GM21737 (cell line): ENCODE data around the gene RTTN.
A peak's percentile ranks its signal among the peaks of the same experiment; 100 is the strongest.

Experiments
- ATAC-seq: cut with Tn5 transposase; IDR thresholded peaks from one replicate; pipeline ENCODE4 v1.9.1; 2021; ENCODE audit warnings: mild to moderate bottlenecking, moderate library complexity; ENCODE audit not compliant: unreplicated experiment

Gene RTTN

GRCh38 chr18:70085641-70086040 lies 119.8 kb downstream of the RTTN start:
- ATAC-seq, result no peak

DNA sequence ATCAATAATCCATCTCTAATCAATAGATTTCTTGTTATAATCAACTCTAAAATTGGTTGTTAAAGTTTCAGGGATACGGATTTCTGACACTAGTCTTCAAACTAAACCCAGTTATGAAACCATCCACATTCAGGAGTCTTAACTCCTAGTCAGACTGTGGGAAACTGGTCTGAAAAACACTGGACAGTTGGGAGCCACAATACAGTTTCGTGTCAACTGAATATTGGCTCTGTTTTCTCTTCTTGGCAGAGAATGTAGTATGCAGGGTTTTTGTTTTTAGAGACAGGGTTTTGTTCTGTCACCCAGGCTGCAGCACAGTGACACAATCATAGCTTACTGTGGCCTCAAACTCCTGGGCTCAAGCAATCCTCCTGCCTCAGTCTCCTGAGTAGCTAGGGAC lies 123.1 kb downstream of the RTTN start:
- ATAC-seq, result no peak

DNA sequence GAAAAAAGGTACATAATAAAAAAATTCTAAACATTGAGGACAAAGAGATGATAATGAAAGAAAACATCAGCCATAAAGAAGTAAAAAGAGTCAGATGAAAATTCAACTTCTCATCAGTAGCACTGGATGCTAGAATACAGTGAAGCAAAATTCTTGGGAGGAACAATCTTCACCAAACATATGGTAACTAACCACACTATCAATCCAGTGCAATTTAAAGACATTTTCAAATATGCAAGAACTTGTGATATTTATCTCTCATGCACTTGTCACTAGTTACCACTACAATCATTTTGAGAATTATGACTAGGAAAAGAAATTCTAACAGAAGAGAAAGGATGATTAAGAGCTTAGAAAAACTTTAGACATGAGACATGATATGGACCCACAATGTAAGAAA lies 127.4 kb downstream of the RTTN start:
- no peak for ATAC-seq

DNA sequence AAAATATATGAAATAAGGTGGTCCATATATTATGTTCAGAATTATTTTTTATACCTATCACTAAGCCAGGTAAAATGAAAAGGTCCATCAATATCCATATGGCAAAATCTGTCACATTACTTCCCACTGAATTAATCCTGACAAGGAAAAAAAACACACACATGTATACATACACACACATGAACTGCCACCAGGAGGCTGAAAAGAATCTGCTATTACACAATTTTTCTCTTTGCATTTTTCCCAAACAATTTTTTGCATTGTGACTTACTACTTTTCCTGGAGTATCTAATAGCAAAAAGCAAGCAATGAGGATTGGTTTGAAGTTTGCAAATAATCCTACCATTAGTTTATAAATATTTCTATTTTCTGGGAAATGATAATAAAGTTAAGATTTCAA lies 129.6 kb downstream of the RTTN start:
- ATAC-seq, result no peak

GRCh38 chr18:70074116-70074515 lies 131.4 kb downstream of the RTTN start:
- ATAC-seq, result no peak

DNA sequence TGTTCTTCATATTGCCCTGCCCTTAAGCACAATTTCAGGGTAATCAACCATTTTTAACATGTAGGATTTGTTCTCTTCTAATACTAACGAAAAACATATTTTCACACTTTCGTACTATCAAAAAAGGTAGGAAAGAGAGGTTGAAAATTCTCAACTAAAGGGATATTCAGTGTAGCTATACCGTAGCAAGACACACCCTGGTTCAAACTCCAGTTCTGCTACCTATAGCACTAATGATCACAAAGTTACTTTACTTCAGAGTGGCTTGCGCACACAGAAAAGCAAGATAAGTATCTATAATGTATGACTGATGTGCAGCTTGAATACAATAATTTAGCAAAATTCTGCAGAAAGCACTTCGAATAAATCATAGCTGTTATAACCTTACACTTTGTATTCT lies 132.1 kb downstream of the RTTN start:
- ATAC-seq, result no peak

DNA sequence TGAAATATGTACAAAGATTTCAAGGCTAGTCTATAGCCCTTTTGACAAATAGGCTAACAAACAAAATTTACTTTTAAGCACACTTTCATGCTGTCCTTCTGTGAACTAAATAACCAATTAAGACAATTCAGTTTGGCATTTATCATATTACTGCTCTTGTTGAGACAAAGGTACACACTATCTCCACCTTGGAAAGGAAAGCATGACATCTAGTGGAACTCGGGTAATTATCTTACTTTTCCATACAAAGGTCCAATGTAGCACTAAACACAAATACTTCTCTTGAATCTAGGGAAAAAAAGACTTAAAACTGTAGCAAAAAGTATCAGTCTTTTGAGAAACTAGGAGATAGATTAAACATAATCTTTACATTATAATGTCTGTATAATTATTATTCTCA lies 132.8 kb downstream of the RTTN start:
- ATAC-seq, result no peak

GRCh38 chr18:70069965-70070364 lies 135.5 kb downstream of the RTTN start:
- no peak for ATAC-seq

GRCh38 chr18:70069382-70069781 lies 136.1 kb downstream of the RTTN start:
- ATAC-seq, result no peak

DNA sequence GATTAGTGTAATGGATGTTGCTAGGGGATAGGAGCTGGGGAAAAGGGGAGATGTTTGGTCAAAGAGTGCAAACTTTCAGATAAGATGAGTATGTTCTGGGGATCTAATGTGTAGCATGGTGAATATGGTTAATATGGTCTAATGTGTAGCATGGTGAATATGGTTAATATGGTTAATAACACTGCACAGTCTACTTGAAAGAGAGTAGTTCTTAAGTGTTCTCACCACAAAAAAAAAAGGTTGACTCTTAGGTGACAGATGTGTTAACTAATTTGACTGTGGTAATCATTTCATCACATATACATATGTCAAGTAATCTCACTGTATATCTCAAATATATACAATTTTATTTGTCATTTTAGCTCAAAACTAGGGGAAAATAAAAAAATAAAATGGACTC lies 136.5 kb downstream of the RTTN start:
- no peak for ATAC-seq

- ATAC-seq, result no peak
Observed at GRCh38 chr18:70059684-70060083, 145.8 kb downstream of the RTTN start.

DNA sequence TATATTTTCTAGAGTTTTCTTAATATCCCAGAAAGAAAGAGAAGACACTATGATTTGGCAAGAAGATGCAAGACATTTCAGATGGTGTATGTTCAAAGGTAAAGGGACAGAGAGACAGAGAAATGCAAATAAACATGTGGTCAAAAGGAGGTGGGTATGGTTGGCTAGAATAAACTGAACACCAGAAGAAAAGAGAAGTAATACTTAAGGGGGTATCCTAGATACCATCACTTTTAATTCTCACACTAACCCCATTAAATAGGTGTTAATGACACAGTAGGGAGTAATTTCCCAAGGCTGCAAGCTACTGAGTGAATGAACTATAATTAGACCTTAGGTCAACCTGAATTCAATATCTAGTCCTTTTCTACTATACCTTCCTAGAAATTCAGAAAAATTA lies 146.6 kb downstream of the RTTN start:
- peak; percentile 94 for ATAC-seq

GRCh38 chr18:70047931-70048603 lies 157.4 kb downstream of the RTTN start:
- ATAC-seq, result no peak

- ATAC-seq, result no peak
Observed at GRCh38 chr18:70046796-70047195, 158.7 kb downstream of the RTTN start.

DNA sequence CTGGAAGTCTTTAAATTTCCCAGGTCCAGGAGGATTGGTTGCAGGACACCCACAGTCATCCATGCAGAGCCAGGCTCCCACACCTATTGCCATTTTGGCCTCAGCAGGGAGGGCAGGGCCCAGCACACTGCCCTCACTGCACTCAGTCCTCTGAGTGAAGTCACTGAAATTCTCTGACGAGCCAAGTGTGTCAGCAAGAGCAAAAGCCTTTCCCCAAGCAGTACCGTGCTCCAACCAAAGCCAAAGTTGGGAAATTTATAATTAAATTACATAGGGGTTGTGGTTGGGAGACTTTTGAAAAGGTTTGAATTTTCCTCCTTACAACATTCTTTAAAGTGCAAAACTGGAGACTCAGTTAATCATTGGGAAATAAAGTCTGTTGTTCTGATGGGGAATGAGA lies 159.3 kb downstream of the RTTN start:
- ATAC-seq, result no peak

DNA sequence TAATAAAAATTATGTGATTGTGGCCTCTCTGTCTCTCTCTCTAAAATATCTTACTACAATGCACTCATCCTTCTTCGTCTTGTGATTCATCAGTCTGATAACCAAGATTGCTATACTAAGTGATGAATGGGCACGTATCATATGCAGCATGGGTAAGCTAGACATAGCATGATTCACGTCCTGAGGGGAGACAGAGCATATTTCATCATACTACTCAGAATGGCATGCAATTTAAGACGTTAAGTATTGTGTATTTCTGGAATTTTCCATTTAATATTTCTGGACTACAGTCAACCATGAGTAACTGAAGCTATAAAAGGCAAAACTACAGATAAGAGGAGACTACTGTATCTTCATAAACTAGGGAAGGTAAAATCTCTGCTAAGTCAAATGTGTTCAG lies 160.9 kb downstream of the RTTN start:
- no peak for ATAC-seq

GRCh38 chr18:70041459-70042050 lies 163.9 kb downstream of the RTTN start:
- no peak for ATAC-seq

DNA sequence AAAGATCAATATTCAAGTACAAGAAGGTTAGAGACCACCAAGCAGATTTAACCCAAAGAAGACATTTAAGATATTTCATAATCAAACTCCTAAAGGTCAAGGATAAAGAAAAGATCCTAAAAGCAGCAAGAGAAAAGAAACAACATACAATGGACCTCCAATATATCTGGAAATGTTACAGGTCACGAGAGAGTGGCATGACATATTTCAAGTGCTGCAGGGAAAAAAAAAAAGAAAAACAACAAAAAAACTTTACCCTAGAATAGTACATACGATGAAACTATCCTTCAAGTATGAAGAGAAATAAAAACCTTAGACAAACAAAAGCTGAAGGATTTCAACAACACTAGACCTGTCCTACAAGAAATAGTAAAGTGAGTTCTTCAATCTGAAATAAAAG lies 166.3 kb downstream of the RTTN start:
- no peak for ATAC-seq

- ATAC-seq, result no peak
Observed at GRCh38 chr18:70037431-70038061, 167.9 kb downstream of the RTTN start.

DNA sequence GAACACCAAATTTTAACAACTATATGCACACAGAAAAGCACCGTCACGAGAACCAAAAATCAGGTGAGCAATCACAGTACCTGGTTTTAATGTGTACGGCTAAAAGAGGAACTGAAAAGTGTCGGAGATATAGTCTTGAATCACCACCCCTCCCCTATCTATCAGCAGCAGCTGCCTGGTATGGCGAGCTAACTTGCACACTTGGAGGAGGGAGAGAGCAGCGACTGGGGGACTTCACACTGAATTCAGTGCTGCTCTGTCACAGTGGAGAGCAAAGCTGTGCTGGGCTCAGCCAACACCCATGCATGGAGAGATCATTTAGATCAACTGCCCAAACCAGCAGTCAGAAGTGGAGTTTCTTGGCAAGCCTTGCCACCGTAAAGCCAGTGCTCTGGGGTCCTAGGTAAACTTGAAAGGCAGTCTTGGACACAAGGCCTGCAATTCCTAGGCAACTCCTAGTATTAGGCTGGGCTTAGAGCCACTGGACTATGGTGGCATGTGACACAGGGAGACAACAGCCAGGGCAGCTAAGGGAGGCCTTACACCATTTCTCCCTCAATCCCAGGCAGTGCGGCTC lies 168.6 kb downstream of the RTTN start:
- ATAC-seq, result peak; percentile 99

DNA sequence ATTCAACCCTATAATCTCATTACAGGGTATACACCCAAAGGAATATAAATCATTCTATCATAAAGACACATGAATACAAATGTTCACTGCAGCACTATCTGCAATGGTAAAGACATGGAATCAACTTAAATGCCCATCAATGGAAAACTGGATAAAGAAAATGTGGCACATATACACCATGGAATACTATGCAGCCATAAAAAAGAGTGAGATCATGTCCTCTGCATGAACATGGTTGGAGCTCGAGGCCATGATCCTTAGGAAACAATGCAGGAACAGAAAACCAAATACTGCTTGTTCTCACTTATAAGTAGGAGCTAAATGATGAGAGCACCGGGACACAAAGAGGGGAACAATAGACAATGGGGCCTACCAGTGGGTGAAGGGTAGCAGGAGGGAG lies 169.3 kb downstream of the RTTN start:
- ATAC-seq, result no peak

GRCh38 chr18:70031221-70031620 lies 174.3 kb downstream of the RTTN start:
- ATAC-seq, result no peak
